Measurements from ENCODE around the gene RABEP2. TPM values are rescaled to one million over a fixed set of nuclear protein-coding genes. Genes with fewer than 3 reads are reported as not detected.

Gene RABEP2
- total RNA-seq, 1 experiment from 2014 or later, result 13.4 TPM

DNA sequence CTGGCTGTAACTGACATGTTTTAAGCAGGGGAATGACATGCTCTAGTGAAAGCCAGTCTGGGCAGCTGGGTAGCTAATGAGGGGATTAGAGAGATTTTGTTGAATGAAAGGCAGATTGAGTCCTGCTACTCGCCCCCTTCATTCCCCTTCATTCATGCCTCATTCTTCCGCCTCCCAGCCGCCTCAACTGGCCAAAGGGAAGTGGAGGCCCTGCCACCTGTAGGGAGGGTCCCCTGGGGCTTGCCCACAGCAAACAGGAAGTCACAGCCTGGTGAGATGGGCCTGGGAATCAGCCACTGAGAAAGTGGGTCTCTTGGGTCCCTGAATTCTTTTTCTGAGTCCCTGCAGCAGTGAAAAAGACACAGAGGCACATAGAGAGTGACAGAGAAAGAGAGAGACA lies 5.6 kb upstream of the RABEP2 start (continued):
- TF ChIP-seq, protein P1, sequence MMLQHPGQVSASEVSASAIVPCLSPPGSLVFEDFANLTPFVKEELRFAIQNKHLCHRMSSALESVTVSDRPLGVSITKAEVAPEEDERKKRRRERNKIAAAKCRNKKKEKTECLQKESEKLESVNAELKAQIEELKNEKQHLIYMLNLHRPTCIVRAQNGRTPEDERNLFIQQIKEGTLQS (IDR thresholded peaks at IDR 0.05), result no peak
- TF ChIP-seq, protein P2, sequence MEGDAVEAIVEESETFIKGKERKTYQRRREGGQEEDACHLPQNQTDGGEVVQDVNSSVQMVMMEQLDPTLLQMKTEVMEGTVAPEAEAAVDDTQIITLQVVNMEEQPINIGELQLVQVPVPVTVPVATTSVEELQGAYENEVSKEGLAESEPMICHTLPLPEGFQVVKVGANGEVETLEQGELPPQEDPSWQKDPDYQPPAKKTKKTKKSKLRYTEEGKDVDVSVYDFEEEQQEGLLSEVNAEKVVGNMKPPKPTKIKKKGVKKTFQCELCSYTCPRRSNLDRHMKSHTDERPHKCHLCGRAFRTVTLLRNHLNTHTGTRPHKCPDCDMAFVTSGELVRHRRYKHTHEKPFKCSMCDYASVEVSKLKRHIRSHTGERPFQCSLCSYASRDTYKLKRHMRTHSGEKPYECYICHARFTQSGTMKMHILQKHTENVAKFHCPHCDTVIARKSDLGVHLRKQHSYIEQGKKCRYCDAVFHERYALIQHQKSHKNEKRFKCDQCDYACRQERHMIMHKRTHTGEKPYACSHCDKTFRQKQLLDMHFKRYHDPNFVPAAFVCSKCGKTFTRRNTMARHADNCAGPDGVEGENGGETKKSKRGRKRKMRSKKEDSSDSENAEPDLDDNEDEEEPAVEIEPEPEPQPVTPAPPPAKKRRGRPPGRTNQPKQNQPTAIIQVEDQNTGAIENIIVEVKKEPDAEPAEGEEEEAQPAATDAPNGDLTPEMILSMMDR (IDR thresholded peaks at IDR 0.05 in 2 of 3, conservative IDR thresholded peaks at IDR 0.05 in 1 of 3; ENCODE audit: borderline replicate concordance in 1 of 3, insufficient read depth in 1 of 3, low read depth in 2 of 3, low read length in 2 of 3), result no peak

DNA sequence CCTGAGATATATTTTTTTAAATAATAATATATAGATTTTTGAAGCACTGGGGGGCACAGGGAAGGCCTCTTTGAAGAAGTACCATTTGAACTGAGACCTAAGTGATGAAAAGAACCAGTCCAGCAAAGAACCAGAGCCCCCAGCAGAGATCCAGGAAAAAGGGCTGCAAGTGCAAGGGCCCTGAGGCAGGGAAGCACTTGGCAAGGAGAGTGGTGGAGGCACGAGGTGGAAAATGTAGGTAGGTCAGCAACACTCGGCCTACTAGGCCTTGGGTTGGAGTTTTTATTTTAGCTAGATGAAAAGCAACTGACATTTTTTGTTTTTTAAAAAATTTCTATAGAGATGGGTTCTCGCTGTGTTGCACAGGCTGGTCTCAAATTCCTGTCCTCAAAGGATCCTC lies 5.2 kb upstream of the RABEP2 start:
- DNase-seq (ENCODE audit: low read depth, low spot score) (no peak), ATAC-seq (no peak)
- no peak overlapping the region for H3K4me3 ChIP-seq (replicated peaks in 1 of 2; ENCODE audit: low read depth in 1 of 2, low read length in 2 of 2)
- no TSS peak for BruUV-seq (replicated peaks)
- no peak overlapping the region for H3K9ac ChIP-seq (ENCODE audit: low read length)
- no peak overlapping the region for H2AFZ ChIP-seq (ENCODE audit: low read depth, low read length, poor library complexity, severe bottlenecking)
- no peaks in the 10 kb centered on the region for H3K9me3 ChIP-seq (ENCODE audit: control insufficient read depth in 1 of 2, insufficient read depth in 1 of 2, low read depth in 1 of 2, low read length in 2 of 2)
- ChIA-PET POLR2A (no interaction called here), CTCF (no interaction called here), RAD21 (ENCODE audit: low non-redundant PET in 1 of 2, low total read pairs in 2 of 2, uncharacterized antibody in 2 of 2, unreplicated experiment in 2 of 2) (no interaction called here)
- no peaks in the 10 kb centered on the region for H4K20me1 ChIP-seq (ENCODE audit: insufficient read depth)
- no peak overlapping the region for H3K4me2 ChIP-seq (ENCODE audit: low read length)
- H3K36me3 ChIP-seq (ENCODE audit: control insufficient read depth in 1 of 2, insufficient read depth in 2 of 2, low read length in 2 of 2), result no peaks in the 10 kb centered on the region
- intact Hi-C loops (cut with micrococcal nuclease), result no loop called here
- no peaks in the 10 kb centered on the region for H3K27me3 ChIP-seq (ENCODE audit: insufficient read depth, low read length)
- H3K79me2 ChIP-seq (ENCODE audit: insufficient read depth, low read length), result no peaks in the 10 kb centered on the region
- no peaks in the 10 kb centered on the region for H3K9me2 ChIP-seq (ENCODE audit: insufficient read depth)
- H3K4me1 ChIP-seq (ENCODE audit: control insufficient read depth in 1 of 2, insufficient read depth in 2 of 2, low read length in 2 of 2), result peaks cover 0 to 7% of the 10 kb centered on the region in 2 experiments; a peak in 2 of 4 replicates
- H3K27ac ChIP-seq (ENCODE audit: low read depth, low read length), result no peak overlapping the region
- TF ChIP-seq EGR1 (IDR thresholded peaks at IDR 0.05; ENCODE audit: low read depth), result no peak
- no peak for TF ChIP-seq EZH2phosphoT487 (IDR thresholded peaks at IDR 0.05; ENCODE audit: borderline replicate concordance)
- no peak for TF ChIP-seq JUND (IDR thresholded peaks at IDR 0.05)
- no peak for TF ChIP-seq CEBPB (IDR thresholded peaks at IDR 0.05; ENCODE audit: low read depth)
- TF ChIP-seq SIN3A (IDR thresholded peaks at IDR 0.05; ENCODE audit: low read depth), result no peak
- no peak for TF ChIP-seq POLR2AphosphoS5 (IDR thresholded peaks at IDR 0.05; ENCODE audit: low read depth, low read length)
- no peak for TF ChIP-seq SRF (IDR thresholded peaks at IDR 0.05; ENCODE audit: low read depth)
- TF ChIP-seq, protein P3, sequence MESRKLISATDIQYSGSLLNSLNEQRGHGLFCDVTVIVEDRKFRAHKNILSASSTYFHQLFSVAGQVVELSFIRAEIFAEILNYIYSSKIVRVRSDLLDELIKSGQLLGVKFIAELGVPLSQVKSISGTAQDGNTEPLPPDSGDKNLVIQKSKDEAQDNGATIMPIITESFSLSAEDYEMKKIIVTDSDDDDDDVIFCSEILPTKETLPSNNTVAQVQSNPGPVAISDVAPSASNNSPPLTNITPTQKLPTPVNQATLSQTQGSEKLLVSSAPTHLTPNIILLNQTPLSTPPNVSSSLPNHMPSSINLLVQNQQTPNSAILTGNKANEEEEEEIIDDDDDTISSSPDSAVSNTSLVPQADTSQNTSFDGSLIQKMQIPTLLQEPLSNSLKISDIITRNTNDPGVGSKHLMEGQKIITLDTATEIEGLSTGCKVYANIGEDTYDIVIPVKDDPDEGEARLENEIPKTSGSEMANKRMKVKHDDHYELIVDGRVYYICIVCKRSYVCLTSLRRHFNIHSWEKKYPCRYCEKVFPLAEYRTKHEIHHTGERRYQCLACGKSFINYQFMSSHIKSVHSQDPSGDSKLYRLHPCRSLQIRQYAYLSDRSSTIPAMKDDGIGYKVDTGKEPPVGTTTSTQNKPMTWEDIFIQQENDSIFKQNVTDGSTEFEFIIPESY (IDR thresholded peaks at IDR 0.05; ENCODE audit: extremely low read depth, insufficient replicate concordance, low read length), result no peak

Data from HCT116 (cell line).